Measurements from ENCODE around the gene SVIL. TPM values are rescaled to one million over a fixed set of nuclear protein-coding genes. Genes with fewer than 3 reads are reported as not detected.

SVIL gene
- 57.5 and 63.1 TPM in 2 replicates for total RNA-seq

GRCh38 chr10:29634764-29635625 is at the start of gene SVIL:
Gene SVIL (minus strand): TSS chr10:29634971. CDS start chr10:29555058, 79,913 bp downstream.

Measured in regular cardiac myocyte (primary cell).